Heart left ventricle (tissue), 13 donors: ENCODE results near the gene RRAS.

Source experiments
- POLR2A ChIP-seq, 2 donors: fragments of 450-650 bp; IDR thresholded peaks; one replicate each; pipeline ENCODE4 v1.6.1; 2017; ENCODE audit warnings: antibody characterized with exemption in 2 of 2, mild to moderate bottlenecking in 2 of 2, moderate library complexity in 2 of 2
- TF ChIP-seq, protein P1 (sequence below), 12 donors: fragments of 200-600 bp; sonication (generic) in 4 of 12; IDR thresholded peaks; one replicate each; pipeline versions ENCODE4 v1.5.0 to v1.8.0; 2018 to 2022; ENCODE audit warnings: antibody characterized with exemption in 12 of 12, mild to moderate bottlenecking in 5 of 12
- donor health status: ischemic (EF 13 %, LVEDD 7.1; RV severe dilation, severe dysfunction).
- donor health status: DM: no; HTN: yes; CAD: no.
- donor health status: DM: no; HTN: no; CAD: no.
- donor health status: ischemic (EF 25% LVEDD 6.9; RV normal size, moderate dysfunction).
- donor health status: ischemic (EF 25% LVEDD 5.7; RV mildly dilated, moderate dysfunction).
- donor health status: ischemic (EF 35%, LVEDD 5.7; RV mildly dilated, moderate dysfunction).
- donor health status: nonischemic (EF 11% LVEDD 7.7; RV severe dilation, severe dysfunction).
- donor health status: DM: yes; HTN: yes; CAD: no.
- donor health status: PGD.
- donor health status: ischemic (EF 29% LVEDD 5.4; RV normal size, mild dysfunction).
- donor health status: nonischemic (EF 23%, LVEDD 6.1; RV moderate dilation, normal function).

DNA sequence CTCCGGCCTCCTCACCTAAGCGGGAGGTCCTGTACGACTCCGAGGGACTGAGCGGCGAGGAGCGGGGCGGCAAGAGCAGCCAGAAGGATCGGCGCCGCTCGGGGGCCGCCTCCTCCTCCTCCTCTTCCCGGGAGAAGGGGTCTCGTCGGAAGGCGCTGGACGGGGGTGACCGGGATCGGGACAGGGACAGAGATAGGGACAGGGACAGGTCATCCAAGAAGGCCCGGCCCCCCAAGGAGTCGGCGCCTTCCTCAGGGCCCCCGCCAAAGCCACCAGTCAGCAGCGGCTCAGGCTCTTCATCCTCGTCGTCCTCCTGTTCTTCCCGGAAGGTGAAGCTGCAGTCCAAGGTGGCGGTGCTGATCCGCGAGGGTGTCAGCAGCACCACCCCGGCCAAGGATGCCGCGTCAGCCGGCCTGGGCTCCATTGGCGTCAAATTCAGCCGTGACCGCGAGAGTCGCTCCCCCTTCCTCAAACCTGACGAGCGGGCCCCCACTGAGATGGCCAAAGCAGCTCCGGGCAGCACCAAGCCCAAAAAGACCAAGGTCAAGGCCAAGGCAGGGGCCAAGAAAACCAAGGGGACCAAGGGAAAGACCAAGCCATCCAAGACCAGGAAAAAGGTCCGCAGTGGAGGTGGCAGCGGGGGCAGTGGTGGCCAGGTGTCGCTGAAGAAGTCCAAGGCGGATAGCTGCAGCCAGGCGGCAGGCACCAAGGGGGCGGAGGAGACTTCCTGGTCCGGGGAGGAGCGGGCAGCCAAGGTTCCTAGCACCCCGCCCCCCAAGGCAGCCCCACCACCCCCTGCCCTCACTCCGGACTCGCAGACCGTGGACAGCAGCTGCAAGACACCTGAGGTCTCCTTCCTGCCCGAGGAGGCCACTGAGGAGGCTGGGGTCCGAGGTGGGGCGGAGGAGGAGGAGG, 12.9 kb upstream of the RRAS start:
- TF ChIP-seq, protein P1, sequence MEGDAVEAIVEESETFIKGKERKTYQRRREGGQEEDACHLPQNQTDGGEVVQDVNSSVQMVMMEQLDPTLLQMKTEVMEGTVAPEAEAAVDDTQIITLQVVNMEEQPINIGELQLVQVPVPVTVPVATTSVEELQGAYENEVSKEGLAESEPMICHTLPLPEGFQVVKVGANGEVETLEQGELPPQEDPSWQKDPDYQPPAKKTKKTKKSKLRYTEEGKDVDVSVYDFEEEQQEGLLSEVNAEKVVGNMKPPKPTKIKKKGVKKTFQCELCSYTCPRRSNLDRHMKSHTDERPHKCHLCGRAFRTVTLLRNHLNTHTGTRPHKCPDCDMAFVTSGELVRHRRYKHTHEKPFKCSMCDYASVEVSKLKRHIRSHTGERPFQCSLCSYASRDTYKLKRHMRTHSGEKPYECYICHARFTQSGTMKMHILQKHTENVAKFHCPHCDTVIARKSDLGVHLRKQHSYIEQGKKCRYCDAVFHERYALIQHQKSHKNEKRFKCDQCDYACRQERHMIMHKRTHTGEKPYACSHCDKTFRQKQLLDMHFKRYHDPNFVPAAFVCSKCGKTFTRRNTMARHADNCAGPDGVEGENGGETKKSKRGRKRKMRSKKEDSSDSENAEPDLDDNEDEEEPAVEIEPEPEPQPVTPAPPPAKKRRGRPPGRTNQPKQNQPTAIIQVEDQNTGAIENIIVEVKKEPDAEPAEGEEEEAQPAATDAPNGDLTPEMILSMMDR (IDR thresholded peaks at IDR 0.05), result no peak
- no peak for TF ChIP-seq POLR2A (IDR thresholded peaks at IDR 0.05)
